PC-3 (cell line): ENCODE measurements around the gene SOX12. TPM values are rescaled to one million over a fixed set of nuclear protein-coding genes. Genes with fewer than 3 reads are reported as not detected.

ENCODE experiments used
- ATAC-seq: fragments of 200-7000 bp; cut with Tn5 transposase; 2 replicates; pipeline ENCODE4 v1.9.1; 2020; ENCODE audit warnings: mild to moderate bottlenecking, moderate library complexity
- BruUV-seq: library from RNA; stranded (reverse); fragments of 400-500 nt; replicated peaks from 2 replicates; lab custom pipeline; 2021; lab: Mats Ljungman, UMichigan
- CTCF ChIA-PET: fragments of 300-600 bp; sonication (Branson Sonifier 250); formaldehyde crosslinking; loops from one replicate; lab custom pipeline; 2022; ENCODE audit warnings: antibody characterized with exemption; lab: Charles Lee
- POLR2A ChIA-PET: fragments of 300-600 bp; sonication (Branson Sonifier 250); formaldehyde crosslinking; loops from one replicate; lab custom pipeline; 2022; ENCODE audit warnings: antibody characterized with exemption; ENCODE audit not compliant: unreplicated experiment; lab: Charles Lee
- DNase-seq: peaks from one replicate; pipeline ENCODE4 v3.0.0-alpha.2; 2015
- H2AFZ ChIP-seq: fragments of 300-600 bp; sonication (generic); 2 replicates; pipeline ENCODE4 v1.6.0; 2016; ENCODE audit warnings: antibody characterized with exemption, low read length
- H3F3A ChIP-seq: fragments of 300-600 bp; sonication (generic); one replicate; pipeline ENCODE4 v1.6.0; 2017; ENCODE audit warnings: antibody characterized with exemption, low read length, control low read depth, mild to moderate bottlenecking; ENCODE audit not compliant: unreplicated experiment
- H3K27ac ChIP-seq: fragments of 300-600 bp; sonication (generic); 2 replicates; pipeline ENCODE4 v1.5.1; 2016; ENCODE audit warnings: mild to moderate bottlenecking, low read length
- H3K27me3 ChIP-seq: fragments of 300-600 bp; sonication (generic); 2 replicates; pipeline ENCODE4 v1.6.1; 2016; ENCODE audit warnings: low read length, mixed read lengths
- H3K36me3 ChIP-seq: fragments of 300-600 bp; sonication (generic); 2 replicates; pipeline ENCODE4 v1.6.1; 2016; ENCODE audit warnings: low read depth, mixed run types, low read length, mixed read lengths
- H3K4me1 ChIP-seq: fragments of 300-600 bp; sonication (generic); 2 replicates; pipeline ENCODE4 v1.5.1; 2016; ENCODE audit warnings: low read length; ENCODE audit not compliant: insufficient read depth
- H3K4me2 ChIP-seq: fragments of 300-600 bp; sonication (generic); 2 replicates; pipeline ENCODE4 v1.6.0; 2016; ENCODE audit warnings: low read length
- H3K4me3 ChIP-seq: fragments of 300-600 bp; sonication (generic); 2 replicates; pipeline ENCODE4 v1.5.1; 2016; ENCODE audit warnings: mild to moderate bottlenecking, low read length, mixed read lengths
- H3K79me2 ChIP-seq: fragments of 300-600 bp; sonication (generic); 2 replicates; pipeline ENCODE4 v1.6.1; 2017; ENCODE audit warnings: low read length, mixed read lengths
- H3K9ac ChIP-seq: fragments of 300-600 bp; sonication (generic); 2 replicates; pipeline ENCODE4 v1.6.0; 2016; ENCODE audit warnings: mild to moderate bottlenecking, low read length
- H3K9me2 ChIP-seq: fragments of 300-600 bp; sonication (generic); replicated peaks from 2 replicates; pipeline ENCODE4 v1.6.1; 2016; ENCODE audit warnings: mixed run types, low read length, mixed read lengths
- H3K9me3 ChIP-seq: fragments of 300-600 bp; sonication (generic); 2 replicates; pipeline ENCODE4 v1.6.1; 2016; ENCODE audit warnings: low read length, mixed read lengths
- H4K20me1 ChIP-seq: fragments of 300-600 bp; sonication (generic); 2 replicates; pipeline ENCODE4 v1.6.1; 2016; ENCODE audit warnings: low read length, mixed read lengths
- CTCF ChIP-seq: fragments of 300-600 bp; sonication (generic); conservative IDR thresholded peaks from 2 replicates; pipeline ENCODE4 v1.5.1; 2017; ENCODE audit warnings: antibody characterized with exemption, low read depth, mild to moderate bottlenecking, low read length
- EZH2 ChIP-seq: fragments of 300-600 bp; sonication (generic); IDR thresholded peaks from one replicate; pipeline ENCODE4 v1.6.1; 2017; ENCODE audit warnings: antibody characterized with exemption, mild to moderate bottlenecking, low read length; ENCODE audit not compliant: unreplicated experiment
- EZH2phosphoT487 ChIP-seq: fragments of 300-600 bp; sonication (generic); IDR thresholded peaks from 2 replicates; pipeline ENCODE4 v1.6.1; 2018; ENCODE audit warnings: mild to moderate bottlenecking, antibody characterized with exemption, low read length, borderline replicate concordance
- intact Hi-C: fragments of 100-400 bp; cut with micrococcal nuclease; formaldehyde crosslinking; loops from 2 replicates; pipeline ENCODE4 v1.9.0; 2023
- total RNA-seq: library from RNA; depleted of rRNA; stranded (reverse); fragments of >200 nt; gene quantifications from 2 replicates; pipeline ENCODE4 v1.2.3, GENCODE V29; 2014

SOX12 gene
- total RNA-seq, 1 experiment from 2014 or later, result 13.8 TPM

DNA sequence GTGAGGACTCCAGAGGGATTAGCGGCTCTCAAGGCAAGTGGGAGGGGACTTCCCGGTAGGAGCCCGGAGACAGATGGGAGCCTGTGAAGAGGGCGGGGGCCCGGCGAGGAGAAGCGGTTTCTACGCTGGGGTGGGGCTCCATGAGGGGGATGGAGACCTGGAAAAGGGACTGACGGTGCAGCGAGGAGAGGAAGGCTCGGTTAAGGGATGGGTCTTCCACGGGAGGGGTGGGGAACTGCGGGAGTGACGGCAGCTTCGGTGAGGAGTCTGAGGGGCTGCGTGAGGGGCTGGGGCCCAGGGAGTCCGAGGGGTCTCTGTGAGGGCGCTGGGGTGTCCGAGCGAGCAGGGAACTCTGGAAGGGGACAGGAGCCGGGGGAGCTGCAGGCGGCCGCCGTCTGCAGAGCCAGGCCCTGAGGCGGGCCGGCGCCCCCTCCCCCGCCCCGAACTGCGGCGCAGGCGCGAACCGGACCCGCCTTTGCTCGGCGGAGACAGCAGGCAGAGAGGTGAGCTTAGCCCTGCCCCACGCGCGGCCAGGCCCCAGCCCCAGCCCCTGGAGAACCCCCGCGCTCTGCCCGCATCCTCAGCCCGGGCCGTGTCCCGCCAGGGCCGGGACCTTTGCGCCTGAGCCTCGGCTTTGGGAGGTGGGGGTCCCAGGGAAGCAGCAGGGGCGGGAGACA lies 21.4 kb downstream of the SOX12 start, which contains the start of gene NRSN2:
TSS of gene NRSN2 (plus strand) at position 472 of the 677 bp plus-strand sequence. CDS start 2,533 bp downstream, outside the sequence.
- BruUV-seq, result no TSS peak
- Histone ChIP-seq H3F3A (no peaks in the 10 kb centered on the region), H3K9me2 (no peaks in the 10 kb centered on the region), H3K27ac (peak within 1 kb of the TSS; percentile 81), H3K9me3 (peaks cover 8% of the 10 kb centered on the region), H3K4me2 (peak within 1 kb of the TSS; percentile 92), H3K9ac (peak within 1 kb of the TSS; percentile 72), H2AFZ (peak within 1 kb of the TSS; percentile 91), H4K20me1 (no peaks in the 10 kb centered on the region), H3K79me2 (peaks cover 11% of the 10 kb centered on the region; the same call in 1 of the 2 replicates), H3K4me1 (peaks cover 12% of the 10 kb centered on the region), H3K27me3 (no peaks in the 10 kb centered on the region), H3K4me3 (peak within 1 kb of the TSS; percentile 79), H3K36me3 (peaks cover 11% of the 10 kb centered on the region; the same call in 1 of the 2 replicates)
- TF ChIP-seq EZH2phosphoT487 (no peak), CTCF (no peak), EZH2 (no peak)
- peak; percentile 65 for DNase-seq
- ATAC-seq, result peak; percentile 72
- ChIA-PET POLR2A (interaction anchor here (0.5 to 1.0 kb wide), 3 partner anchors 24 to 66 kb away, joined by 4 to 5 read pairs (median 5); no protein-coding TSS in a partner anchor), CTCF (interaction anchor here (0.8 to 1.0 kb wide), 2 partner anchors 25 to 85 kb away, joined by 3 read pairs; no protein-coding TSS in a partner anchor)
- intact Hi-C loops, result no loop called here

GRCh38 chr20:347317-347639 lies 21.9 kb downstream of the SOX12 start:
- no peaks in the 10 kb centered on the region for H4K20me1 ChIP-seq
- H3K4me3 ChIP-seq, result peak overlapping the region; percentile 79
- no peak for DNase-seq
- ChIA-PET CTCF (interaction anchor here (0.8 to 1.0 kb wide), 2 partner anchors 25 to 84 kb away, joined by 3 read pairs; no protein-coding TSS in a partner anchor), POLR2A (interaction anchor here (0.5 to 1.0 kb wide), 4 partner anchors 23 to 857 kb away, joined by 4 to 5 read pairs (median 4); no protein-coding TSS in a partner anchor)
- H3K27ac ChIP-seq, result peak overlapping the region; percentile 81
- no peak for TF ChIP-seq EZH2
- TF ChIP-seq CTCF, result no peak
- no peak for TF ChIP-seq EZH2phosphoT487
- no peak for ATAC-seq
- peaks cover 8% of the 10 kb centered on the region for H3K9me3 ChIP-seq
- peak overlapping the region; percentile 72 for H3K9ac ChIP-seq
- intact Hi-C loops, result no loop called here
- H2AFZ ChIP-seq, result peak overlapping the region; percentile 91
- no peaks in the 10 kb centered on the region for H3K27me3 ChIP-seq
- no peaks in the 10 kb centered on the region for H3K9me2 ChIP-seq
- TSS peak; percentile 41 for BruUV-seq
- H3K79me2 ChIP-seq, result peaks cover 11% of the 10 kb centered on the region; the same call in 1 of the 2 replicates
- peaks cover 11% of the 10 kb centered on the region; the same call in 1 of the 2 replicates for H3K36me3 ChIP-seq
- peaks cover 12% of the 10 kb centered on the region for H3K4me1 ChIP-seq
- no peaks in the 10 kb centered on the region for H3F3A ChIP-seq
- peak overlapping the region; percentile 92 for H3K4me2 ChIP-seq
